Colonic mucosa (tissue), 4 donors: ENCODE measurements around the gene GALM. TPM values are rescaled to one million over a fixed set of nuclear protein-coding genes. Genes with fewer than 3 reads are reported as not detected.
"Not testable (repeated sequence)": the region's sequence is repeated elsewhere in the genome, so short reads cannot be mapped to it uniquely, and the experiment has no call there.

Experiments used
- DNase-seq: peaks from one replicate; pipeline ENCODE4 v3.0.0-alpha.2; 2020
- H3K27ac ChIP-seq: fragments of 200-600 bp; one replicate; pipeline ENCODE4 v1.8.0; 2021
- H3K27me3 ChIP-seq: fragments of 200-600 bp; one replicate; pipeline ENCODE4 v1.8.0; 2021
- H3K36me3 ChIP-seq: fragments of 200-600 bp; one replicate; pipeline ENCODE4 v1.8.0; 2021
- H3K4me1 ChIP-seq: fragments of 200-600 bp; one replicate; pipeline ENCODE4 v1.8.0; 2021; ENCODE audit warnings: mild to moderate bottlenecking
- H3K4me3 ChIP-seq: fragments of 200-600 bp; one replicate; pipeline ENCODE4 v1.8.0; 2021
- H3K9ac ChIP-seq, 2 donors: one replicate each; pipeline ENCODE4 v1.7.0; 2013; ENCODE audit warnings: control low read depth in 2 of 2, low read depth in 2 of 2, low read length in 2 of 2
- H3K9me3 ChIP-seq: fragments of 200-600 bp; one replicate; pipeline ENCODE4 v1.8.0; 2021
- intact Hi-C: fragments of 100-400 bp; cut with DNase I; formaldehyde crosslinking; loops from one replicate; pipeline ENCODE4 v1.14.1; 2022
- total RNA-seq, 2 donors: library from RNA; stranded (reverse); fragmentation: NEBNext Ultra II Directional in 1 of 2; extraction: Animal tissue kit (Norgen Biotek cat#: 25700) in 1 of 2; gene quantifications; one replicate each; pipeline ENCODE4 v1.2.1, GENCODE V29; 2021
- TF ChIP-seq, protein P1 (sequence below): fragments of 200-600 bp; IDR thresholded peaks from one replicate; pipeline ENCODE4 v1.8.0; 2022; ENCODE audit warnings: antibody characterized with exemption, mild to moderate bottlenecking
- donor health status: healthy.
- donor health status: DM: no; HTN: no; CAD: no.
- donor health status: DM: no; HTN: no; CAD: no.

The GALM gene
- total RNA-seq, 2 donors from 2014 or later: 47.9 to 68.8 TPM

DNA sequence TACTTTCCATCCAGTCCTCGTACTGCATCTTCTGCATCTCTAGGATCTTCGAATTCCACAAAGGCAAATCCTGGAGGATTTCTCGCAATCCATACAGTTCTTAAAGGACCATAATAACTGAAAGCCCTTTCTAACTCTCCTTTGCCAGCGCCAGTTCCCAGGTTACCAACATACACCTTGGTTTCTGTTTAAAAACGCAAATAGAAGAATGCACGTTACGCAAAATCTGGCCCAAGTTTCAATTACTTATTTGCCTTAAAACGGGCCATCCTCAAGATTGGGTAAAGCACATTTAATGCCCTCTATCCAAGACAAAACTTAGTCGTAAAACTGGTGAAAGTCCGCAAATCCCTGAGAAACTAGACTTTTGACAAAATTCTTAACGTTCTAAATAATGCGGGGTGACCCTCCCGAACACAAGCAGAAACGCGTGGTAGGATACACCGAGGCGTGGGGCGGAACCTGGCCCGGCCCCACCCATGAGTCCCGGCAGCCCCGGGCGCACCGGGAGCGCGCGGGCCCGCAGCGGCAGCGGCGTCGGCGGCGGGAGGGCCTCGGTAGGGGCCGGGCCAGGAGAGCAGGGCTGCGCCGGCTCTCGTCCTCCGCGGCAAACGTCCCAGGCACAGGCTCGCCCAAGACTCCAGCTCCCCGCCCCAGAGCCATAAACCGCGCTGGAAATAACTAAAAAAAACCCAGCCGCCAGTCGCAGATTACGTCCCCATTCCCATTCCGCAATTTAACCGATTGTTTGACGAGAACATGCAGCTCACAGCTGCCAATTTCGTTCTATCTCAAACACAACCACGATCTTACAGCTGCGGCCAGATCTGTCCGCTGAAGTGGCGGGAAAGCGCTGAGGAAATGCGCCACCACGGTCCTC, 84.3 kb downstream of the GALM start:
- H3K27ac ChIP-seq: peak overlapping the region; percentile 96
- peaks cover 4% of the 10 kb centered on the region for H3K36me3 ChIP-seq
- TF ChIP-seq, protein P1, sequence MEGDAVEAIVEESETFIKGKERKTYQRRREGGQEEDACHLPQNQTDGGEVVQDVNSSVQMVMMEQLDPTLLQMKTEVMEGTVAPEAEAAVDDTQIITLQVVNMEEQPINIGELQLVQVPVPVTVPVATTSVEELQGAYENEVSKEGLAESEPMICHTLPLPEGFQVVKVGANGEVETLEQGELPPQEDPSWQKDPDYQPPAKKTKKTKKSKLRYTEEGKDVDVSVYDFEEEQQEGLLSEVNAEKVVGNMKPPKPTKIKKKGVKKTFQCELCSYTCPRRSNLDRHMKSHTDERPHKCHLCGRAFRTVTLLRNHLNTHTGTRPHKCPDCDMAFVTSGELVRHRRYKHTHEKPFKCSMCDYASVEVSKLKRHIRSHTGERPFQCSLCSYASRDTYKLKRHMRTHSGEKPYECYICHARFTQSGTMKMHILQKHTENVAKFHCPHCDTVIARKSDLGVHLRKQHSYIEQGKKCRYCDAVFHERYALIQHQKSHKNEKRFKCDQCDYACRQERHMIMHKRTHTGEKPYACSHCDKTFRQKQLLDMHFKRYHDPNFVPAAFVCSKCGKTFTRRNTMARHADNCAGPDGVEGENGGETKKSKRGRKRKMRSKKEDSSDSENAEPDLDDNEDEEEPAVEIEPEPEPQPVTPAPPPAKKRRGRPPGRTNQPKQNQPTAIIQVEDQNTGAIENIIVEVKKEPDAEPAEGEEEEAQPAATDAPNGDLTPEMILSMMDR: no peak
- intact Hi-C loops: no loop called here
- peak; percentile 68 for DNase-seq
- H3K27me3 ChIP-seq: no peaks in the 10 kb centered on the region
- H3K9me3 ChIP-seq: no peaks in the 10 kb centered on the region
- H3K4me3 ChIP-seq: peak overlapping the region; percentile 73
- H3K4me1 ChIP-seq: peaks cover 7% of the 10 kb centered on the region
- peak overlapping the region; percentile 83 to 98 for H3K9ac ChIP-seq

DNA sequence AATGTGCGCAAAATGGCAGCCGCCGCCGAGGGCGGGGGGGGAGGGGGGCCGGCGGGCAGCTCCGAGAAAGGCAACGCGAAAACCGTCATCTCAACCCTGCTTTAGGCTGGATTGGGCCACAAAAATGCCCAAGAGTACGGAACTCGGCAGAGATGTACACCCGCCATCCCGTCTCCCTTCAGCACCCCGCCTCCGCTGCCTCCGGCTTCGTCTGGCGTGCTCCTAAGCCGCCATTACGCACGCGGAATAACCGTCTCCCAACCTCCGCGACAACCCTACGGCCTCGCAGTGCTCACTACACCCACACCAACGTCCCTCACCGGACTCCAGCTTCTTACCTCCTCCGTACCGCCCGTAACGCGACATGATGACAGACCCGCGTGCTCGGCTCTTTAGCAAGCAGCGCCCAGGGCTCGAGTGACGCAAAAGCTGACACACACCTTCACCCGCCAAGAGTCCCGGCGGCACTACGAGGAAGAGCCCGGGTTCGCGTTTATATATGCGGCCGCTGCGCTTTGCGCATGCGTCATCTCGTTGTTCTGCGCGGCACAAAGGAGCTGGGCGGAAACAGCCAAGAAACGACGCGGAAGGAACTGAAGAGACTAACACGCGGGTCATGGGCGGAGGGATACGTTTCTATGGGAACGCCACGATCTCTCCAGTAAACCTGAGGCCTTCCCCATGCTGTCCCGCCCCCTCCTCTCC, 85.1 kb downstream of the GALM start, which contains the start of gene SRSF7:
TSS of gene SRSF7 (minus strand) at position 471 of the 705 bp plus-strand sequence. CDS start at position 366, 105 bp downstream.
- Histone ChIP-seq H3K27ac (peak within 1 kb of the TSS; percentile 96), H3K36me3 (peaks cover 4% of the 10 kb centered on the region), H3K9ac (peak within 1 kb of the TSS; percentile 83 to 98), H3K27me3 (no peaks in the 10 kb centered on the region), H3K4me3 (peak within 1 kb of the TSS; percentile 73), H3K9me3 (no peaks in the 10 kb centered on the region), H3K4me1 (peaks cover 7% of the 10 kb centered on the region)
- TF ChIP-seq, protein P1: no peak
- peak; percentile 98 for DNase-seq
- intact Hi-C loops: no loop called here

DNA sequence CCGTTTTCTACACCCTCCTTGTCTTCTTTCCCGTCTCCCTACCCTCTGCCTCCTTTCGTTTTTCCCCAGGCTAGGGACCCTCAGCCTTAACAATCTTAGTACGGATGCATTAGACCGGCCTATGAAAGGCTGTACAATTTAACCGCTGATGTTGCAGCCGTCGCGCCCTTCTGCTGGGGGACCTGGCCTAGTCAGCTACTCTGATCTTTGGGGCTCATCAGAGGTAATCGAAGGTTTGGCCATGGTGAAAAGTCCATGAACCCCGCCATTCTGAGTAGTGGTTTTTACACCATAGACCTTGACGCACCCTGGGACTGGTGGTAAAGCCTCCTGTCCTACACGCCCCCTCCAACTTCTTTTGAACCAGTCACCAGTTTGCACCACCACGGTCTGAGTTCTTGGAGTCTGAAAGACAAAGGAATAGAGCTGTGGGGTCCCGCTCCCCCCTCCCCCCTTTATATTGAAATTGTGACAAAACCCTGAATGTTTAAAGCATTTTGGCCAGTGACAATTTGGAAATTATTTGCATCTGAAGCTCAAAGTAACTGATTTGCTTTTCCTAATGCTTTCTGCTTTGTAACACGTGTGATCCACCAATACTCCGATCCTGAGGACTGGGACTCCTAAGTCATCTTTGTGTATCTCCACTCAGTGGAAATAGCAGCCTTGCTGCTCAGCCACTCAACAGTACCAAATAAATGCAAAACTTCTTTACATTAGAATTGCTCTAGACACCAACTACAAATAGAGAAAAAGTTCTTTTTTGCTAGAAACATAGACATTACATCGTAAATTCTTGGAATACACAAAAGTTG, 85.9 kb downstream of the GALM start:
- Histone ChIP-seq H3K9me3 (no peaks in the 10 kb centered on the region), H3K9ac (peak overlapping the region; percentile 64 to 98), H3K27me3 (no peaks in the 10 kb centered on the region), H3K36me3 (peaks cover 4% of the 10 kb centered on the region), H3K4me3 (peak overlapping the region; percentile 73), H3K27ac (peak overlapping the region; percentile 96), H3K4me1 (peaks cover 7% of the 10 kb centered on the region)
- TF ChIP-seq, protein P1: no peak
- no peak for DNase-seq
- intact Hi-C loops: no loop called here

DNA sequence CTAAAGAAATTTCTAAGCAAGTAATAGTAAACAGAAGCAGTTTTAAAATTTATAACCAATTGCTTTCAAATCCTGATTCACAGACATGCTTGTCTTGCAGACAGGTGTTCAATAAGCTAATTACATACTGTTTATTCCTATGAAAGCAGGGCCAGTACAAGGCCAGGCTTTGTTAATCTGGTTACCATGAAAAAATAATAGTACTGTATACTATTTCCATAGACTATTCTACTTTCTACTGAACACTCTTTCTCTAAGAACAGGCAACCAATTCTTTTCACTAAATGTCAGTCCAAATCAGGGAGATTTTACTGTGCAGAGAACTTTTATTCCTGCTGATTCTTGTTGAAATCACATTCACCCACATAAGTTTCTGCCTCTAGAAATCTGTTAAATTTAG, 88.1 kb downstream of the GALM start:
- no peak overlapping the region for H3K9ac ChIP-seq
- H3K36me3 ChIP-seq: no peaks in the 10 kb centered on the region
- no peaks in the 10 kb centered on the region for H3K9me3 ChIP-seq
- H3K27me3 ChIP-seq: no peaks in the 10 kb centered on the region
- intact Hi-C loops: no loop called here
- no peak for DNase-seq
- TF ChIP-seq, protein P1: no peak
- H3K4me1 ChIP-seq: peaks cover 5% of the 10 kb centered on the region
- no peak overlapping the region for H3K27ac ChIP-seq
- H3K4me3 ChIP-seq: no peak overlapping the region

DNA sequence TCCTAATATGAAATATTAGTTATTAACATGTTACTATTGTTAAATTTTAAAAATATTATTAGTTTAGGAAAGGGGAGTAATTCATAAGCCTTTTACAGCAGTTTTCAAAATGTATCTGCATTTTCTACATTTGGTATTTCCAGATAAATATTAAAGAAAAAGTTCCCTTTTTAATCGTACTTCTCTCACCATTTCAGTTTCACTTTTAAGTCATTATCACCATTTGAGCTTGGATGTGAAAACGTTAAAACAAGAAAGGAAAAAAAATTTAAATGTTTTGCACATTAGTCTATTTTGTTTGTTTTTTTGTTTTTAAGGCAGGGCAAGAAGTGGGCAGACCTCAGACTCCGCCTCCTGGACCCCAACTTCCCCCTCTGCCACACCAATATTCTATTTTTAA, 88.6 kb downstream of the GALM start:
- TF ChIP-seq, protein P1: no peak
- Histone ChIP-seq H3K9me3 (no peaks in the 10 kb centered on the region), H3K27me3 (no peaks in the 10 kb centered on the region), H3K4me1 (peaks cover 3% of the 10 kb centered on the region), H3K36me3 (no peaks in the 10 kb centered on the region), H3K4me3 (no peak overlapping the region), H3K27ac (no peak overlapping the region), H3K9ac (no peak overlapping the region)
- intact Hi-C loops: no loop called here
- DNase-seq: no peak

DNA sequence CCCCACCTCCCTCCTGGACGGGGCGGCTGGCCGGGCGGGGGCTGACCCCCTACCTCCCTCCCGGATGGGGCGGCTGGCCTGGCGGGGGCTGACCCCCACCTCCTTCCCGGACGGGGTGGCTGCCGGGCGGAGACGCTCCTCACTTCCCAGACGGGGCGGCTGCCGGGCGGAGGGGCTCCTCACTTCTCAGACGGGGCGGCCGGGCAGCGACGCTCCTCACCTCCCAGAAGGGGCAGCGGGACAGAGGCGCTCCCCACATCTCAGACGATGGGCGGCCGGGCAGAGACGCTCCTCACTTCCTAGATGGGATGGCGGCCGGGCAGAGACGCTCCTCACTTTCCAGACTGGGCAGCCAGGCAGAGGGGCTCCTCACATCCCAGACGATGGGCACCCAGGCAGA, 90.0 kb downstream of the GALM start:
- H3K4me3 ChIP-seq, H3K9ac ChIP-seq, H3K4me1 ChIP-seq, intact Hi-C loops, H3K27ac ChIP-seq, H3K9me3 ChIP-seq, H3K36me3 ChIP-seq, H3K27me3 ChIP-seq, DNase-seq: not testable (repeated sequence)
